CD14-positive monocyte (primary cell): ENCODE data around the gene MTF1. TPM values are rescaled to one million over a fixed set of nuclear protein-coding genes. Genes with fewer than 3 reads are reported as not detected.

Experiments
- DNase-seq, 3 donors: peaks; one replicate each; pipeline ENCODE4 v3.0.0-alpha.2; 2011 to 2022
- H2AFZ ChIP-seq: 2 replicates; pipeline ENCODE4 v1.6.0; 2012; ENCODE audit warnings: mild to moderate bottlenecking, low read depth, low read length, inconsistent platforms; ENCODE audit not compliant: insufficient read depth, poor library complexity, severe bottlenecking
- H3K27ac ChIP-seq, 2 donors: 1 replicate in 1 of 2; 2 replicates in 1 of 2; pipeline ENCODE4 v1.5.1; 2012 to 2013; ENCODE audit warnings: low read length in 2 of 2, control low read depth in 1 of 2, inconsistent platforms in 1 of 2, low read depth in 1 of 2, mild to moderate bottlenecking in 1 of 2
- H3K27me3 ChIP-seq, 2 donors: one replicate each; pipeline versions ENCODE4 v1.6.0 to v1.6.1; 2011 to 2013; ENCODE audit warnings: low read length in 2 of 2; ENCODE audit not compliant: control insufficient read depth in 2 of 2, insufficient read depth in 2 of 2
- H3K36me3 ChIP-seq, 2 donors: replicated peaks in 1 of 2; 1 replicate in 1 of 2; 2 replicates in 1 of 2; pipeline versions ENCODE4 v1.5.1 to v1.6.1; 2012 to 2013; ENCODE audit warnings: low read length in 2 of 2, control low read depth in 1 of 2, inconsistent platforms in 1 of 2, mild to moderate bottlenecking in 1 of 2; ENCODE audit not compliant: insufficient read depth in 2 of 2, control insufficient read depth in 1 of 2
- H3K4me1 ChIP-seq, 2 donors: 1 replicate in 1 of 2; 2 replicates in 1 of 2; pipeline versions ENCODE4 v1.5.1 to v1.6.1; 2012 to 2013; ENCODE audit warnings: low read length in 2 of 2, control low read depth in 1 of 2, inconsistent platforms in 1 of 2, mild to moderate bottlenecking in 1 of 2, moderate library complexity in 1 of 2; ENCODE audit not compliant: insufficient read depth in 2 of 2, control insufficient read depth in 1 of 2
- H3K4me2 ChIP-seq: replicated peaks from 2 replicates; pipeline ENCODE3; 2012; ENCODE audit warnings: low read length, moderate library complexity, mild to moderate bottlenecking; ENCODE audit not compliant: poor library complexity, severe bottlenecking; ENCODE audit errors: extremely low read depth
- H3K4me3 ChIP-seq, 3 experiments: fragments of 200-600 bp in 1 of 3; sonication (generic) in 1 of 3; replicated peaks in 1 of 3; 1 replicate in 2 of 3; 2 replicates in 1 of 3; pipeline ENCODE4 v1.5.1; 2011 to 2013; ENCODE audit warnings: low read length in 3 of 3, mild to moderate bottlenecking in 3 of 3, control low read depth in 2 of 3, low read depth in 2 of 3, inconsistent platforms in 1 of 3, moderate library complexity in 1 of 3
- H3K79me2 ChIP-seq: 2 replicates; pipeline ENCODE4 v1.6.0; 2012; ENCODE audit warnings: mild to moderate bottlenecking, control low read depth, inconsistent platforms, low read length, moderate library complexity; ENCODE audit not compliant: insufficient read depth
- H3K9ac ChIP-seq: 2 replicates; pipeline ENCODE4 v1.6.0; 2017; ENCODE audit warnings: low read length, mild to moderate bottlenecking; ENCODE audit not compliant: insufficient read depth, poor library complexity, severe bottlenecking
- H3K9me3 ChIP-seq, 2 donors: replicated peaks in 1 of 2; 1 replicate in 1 of 2; 2 replicates in 1 of 2; pipeline versions ENCODE4 v1.5.1 to v1.6.1; 2012 to 2013; ENCODE audit warnings: low read length in 2 of 2, control low read depth in 1 of 2; ENCODE audit not compliant: control insufficient read depth in 1 of 2, insufficient read depth in 1 of 2
- H4K20me1 ChIP-seq: 2 replicates; pipeline ENCODE4 v1.6.0; 2012; ENCODE audit warnings: mild to moderate bottlenecking, low read length, control low read depth, moderate library complexity; ENCODE audit not compliant: insufficient read depth
- H3K27ac Mint-ChIP-seq, 7 donors: one replicate each; pipeline ENCODE4 v1.8.0; 2020; ENCODE audit warnings: mild to moderate bottlenecking in 7 of 7, mixed read lengths in 7 of 7, moderate library complexity in 6 of 7, inconsistent platforms in 2 of 7
- H3K27me3 Mint-ChIP-seq, 3 donors: one replicate each; pipeline ENCODE4 v1.8.0; 2021 to 2022; ENCODE audit warnings: low read depth in 3 of 3, mild to moderate bottlenecking in 3 of 3, mixed read lengths in 3 of 3, moderate library complexity in 3 of 3, inconsistent platforms in 1 of 3
- H3K36me3 Mint-ChIP-seq, 2 donors: one replicate each; pipeline ENCODE4 v1.8.0; 2020; ENCODE audit warnings: mixed read lengths in 2 of 2, inconsistent platforms in 1 of 2, mild to moderate bottlenecking in 1 of 2
- H3K4me1 Mint-ChIP-seq: one replicate; pipeline ENCODE4 v1.8.0; 2020; ENCODE audit warnings: mild to moderate bottlenecking, mixed read lengths
- H3K4me3 Mint-ChIP-seq, 2 donors: one replicate each; pipeline ENCODE4 v1.8.0; 2020; ENCODE audit warnings: mild to moderate bottlenecking in 2 of 2, mixed read lengths in 2 of 2, moderate library complexity in 1 of 2
- H3K9me3 Mint-ChIP-seq, 7 donors: one replicate each; pipeline ENCODE4 v1.8.0; 2020 to 2022; ENCODE audit warnings: mixed read lengths in 7 of 7, mild to moderate bottlenecking in 6 of 7, moderate library complexity in 6 of 7, inconsistent platforms in 2 of 7
- CTCF ChIP-seq: fragments of 200-600 bp; IDR thresholded peaks from one replicate; pipeline ENCODE4 v1.8.0; 2022; ENCODE audit warnings: antibody characterized with exemption, mild to moderate bottlenecking
- WGBS: methylation state at CpG from one replicate; pipeline ENCODE4 v1.1.5; 2013; ENCODE audit warnings: missing lambda C conversion rate; ENCODE audit not compliant: insufficient coverage; 5-methylcytosine and 5-hydroxymethylcytosine counted together
- intact Hi-C, 2 donors: fragments of 100-400 bp; cut with micrococcal nuclease; formaldehyde crosslinking; loops; one replicate each; pipeline versions ENCODE4 v1.15.0 to v1.15.1; 2023
- polyA plus RNA-seq, 3 donors: library from polyadenylated mRNA; depleted of rRNA in 1 of 3; unstranded in 2 of 3; stranded (reverse) in 1 of 3; fragments of 300-500 nt in 2 of 3; fragments of >200 nt in 1 of 3; fragmentation: Illumina TruSeq in 2 of 3; gene quantifications; 1 replicate in 2 of 3; 2 replicates in 1 of 3; pipeline ENCODE4 v1.2.3, GENCODE V29; 2012 to 2021

The MTF1 gene
- polyA plus RNA-seq, 3 donors, result 17.1 to 41.0 (median 29.6) TPM

- no peaks in the 10 kb centered on the region for H3K27me3 ChIP-seq
- H3K4me2 ChIP-seq, result no peak overlapping the region
- peaks cover 42 to 59% of the 10 kb centered on the region in 2 donors for H3K36me3 ChIP-seq
- no peaks in the 10 kb centered on the region for H3K4me1 ChIP-seq
- H4K20me1 ChIP-seq, result peaks cover 5% of the 10 kb centered on the region
- no peak overlapping the region for H2AFZ ChIP-seq
- Mint-ChIP-seq H3K4me1 (peaks cover 2% of the 10 kb centered on the region), H3K27ac (peak overlapping the region in 1 of 7 donors; percentile 2), H3K36me3 (peaks cover 50 to 70% of the 10 kb centered on the region in 2 donors), H3K27me3 (no peaks in the 10 kb centered on the region), H3K9me3 (peaks cover 0 to 11% (median 5%) of the 10 kb centered on the region in 7 donors), H3K4me3 (no peak overlapping the region)
- DNase-seq, result peak in 2 of 3 donors; percentile 23 to 31
- intact Hi-C loops, result no loop called here
- no peaks in the 10 kb centered on the region for H3K79me2 ChIP-seq
- no peak overlapping the region for H3K9ac ChIP-seq
- WGBS, result 100% methylated on average over 1 of the region's 4 CpGs
- H3K27ac ChIP-seq, result no peak overlapping the region
- peak; percentile 68 for TF ChIP-seq CTCF
- H3K9me3 ChIP-seq, result peaks cover 0 to 5% of the 10 kb centered on the region in 2 donors
- H3K4me3 ChIP-seq, result no peak overlapping the region
Measured at GRCh38 chr1:37890378-37891014, 31.1 kb upstream of the MTF1 start.

GRCh38 chr1:37888022-37888700, 28.8 kb upstream of the MTF1 start:
- Mint-ChIP-seq H3K4me3 (no peak overlapping the region), H3K4me1 (no peaks in the 10 kb centered on the region), H3K36me3 (peaks cover 65 to 88% of the 10 kb centered on the region in 2 donors), H3K27me3 (no peaks in the 10 kb centered on the region), H3K27ac (no peak overlapping the region), H3K9me3 (peaks cover 0 to 8% (median 5%) of the 10 kb centered on the region in 7 donors)
- intact Hi-C loops, result loop anchor here in 1 of 2 donors (10.0 kb wide), 1 partner anchor 87 kb away; no protein-coding TSS in a partner anchor
- DNase-seq, result no peak
- Histone ChIP-seq H3K79me2 (no peaks in the 10 kb centered on the region), H3K4me1 (no peaks in the 10 kb centered on the region), H3K36me3 (peaks cover 62 to 83% of the 10 kb centered on the region in 2 donors), H3K9me3 (peaks cover 0 to 5% of the 10 kb centered on the region in 2 donors), H3K9ac (no peak overlapping the region), H3K4me2 (no peak overlapping the region), H3K27ac (no peak overlapping the region), H4K20me1 (no peaks in the 10 kb centered on the region), H3K27me3 (no peaks in the 10 kb centered on the region), H2AFZ (no peak overlapping the region), H3K4me3 (no peak overlapping the region)
- no peak for TF ChIP-seq CTCF
- 100% methylated on average over 4 of the region's 6 CpGs for WGBS
